Thymus (tissue), 11 donors: ENCODE data around the gene WDR37. TPM values are rescaled to one million over a fixed set of nuclear protein-coding genes. Genes with fewer than 3 reads are reported as not detected.
"Not testable (repeated sequence)": the region's sequence is repeated elsewhere in the genome, so short reads cannot be mapped to it uniquely, and the experiment has no call there.

Experiments used
- DNase-seq, 9 donors: peaks; one replicate each; pipeline ENCODE4 v3.0.0-alpha.2; 2013; ENCODE audit warnings: low spot score in 9 of 9, low read depth in 6 of 9, missing footprints in 1 of 9
- H3K27ac ChIP-seq, 2 donors: one replicate each; pipeline ENCODE4 v1.5.1; 2013; ENCODE audit warnings: control low read depth in 1 of 2, low read depth in 1 of 2, low read length in 1 of 2, mild to moderate bottlenecking in 1 of 2, moderate library complexity in 1 of 2
- H3K27me3 ChIP-seq, 2 donors: one replicate each; pipeline ENCODE4 v1.5.1; 2013; ENCODE audit warnings: low read length in 1 of 2; ENCODE audit not compliant: control insufficient read depth in 2 of 2, insufficient read depth in 1 of 2
- H3K36me3 ChIP-seq, 2 donors: one replicate each; pipeline ENCODE4 v1.5.1; 2013; ENCODE audit warnings: low read length in 1 of 2, mild to moderate bottlenecking in 1 of 2, moderate library complexity in 1 of 2; ENCODE audit not compliant: control insufficient read depth in 2 of 2, insufficient read depth in 2 of 2
- H3K4me1 ChIP-seq, 2 donors: one replicate each; pipeline ENCODE4 v1.5.1; 2013; ENCODE audit warnings: low read length in 2 of 2; ENCODE audit not compliant: control insufficient read depth in 2 of 2, insufficient read depth in 2 of 2
- H3K4me3 ChIP-seq, 2 donors: one replicate each; pipeline ENCODE4 v1.5.1; 2013; ENCODE audit warnings: low read length in 2 of 2, control low read depth in 1 of 2, mild to moderate bottlenecking in 1 of 2
- H3K9me3 ChIP-seq, 2 donors: one replicate each; pipeline ENCODE4 v1.5.1; 2013; ENCODE audit warnings: low read length in 1 of 2, mild to moderate bottlenecking in 1 of 2; ENCODE audit not compliant: control insufficient read depth in 2 of 2, insufficient read depth in 1 of 2
- WGBS: extraction: QIAGEN DNeasy Blood & Tissue Kit; methylation state at CpG from one replicate; pipeline ENCODE4 v1.1.7; 2013; 5-methylcytosine and 5-hydroxymethylcytosine counted together
- polyA plus RNA-seq: library from polyadenylated mRNA; stranded (reverse); fragments of 200-250 nt; gene quantifications from one replicate; pipeline ENCODE4 v1.2.3, GENCODE V29; 2013
- total RNA-seq: library from RNA; stranded (reverse); fragments of 120-200 nt; gene quantifications from one replicate; pipeline ENCODE4 v1.2.4, GENCODE V29; 2013
- donor health status: healthy.

WDR37 gene
- total and polyA plus RNA-seq, 2 donors: 8.5 to 14.0 TPM

DNA sequence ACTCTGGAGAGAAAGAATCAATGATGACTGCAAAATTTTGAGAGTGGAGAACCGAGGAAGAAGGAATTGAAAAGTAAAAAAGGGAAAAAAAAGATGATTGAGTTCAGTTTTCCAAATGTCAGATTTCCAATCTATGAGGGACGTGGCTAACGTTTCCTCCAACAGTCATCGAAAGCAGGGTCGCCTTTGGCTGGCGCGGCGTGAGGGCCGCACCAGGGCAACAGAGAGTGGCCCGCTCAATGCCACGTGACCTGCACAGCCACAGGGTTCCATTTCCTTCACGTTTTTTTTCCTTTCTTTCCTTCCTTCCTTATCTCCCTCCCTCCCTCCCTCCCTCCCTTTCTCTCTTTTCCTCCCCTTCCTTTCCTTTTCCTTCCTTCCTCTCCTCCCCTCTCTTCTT, 101.9 kb downstream of the WDR37 start:
- Histone ChIP-seq H3K4me1 (no peaks in the 10 kb centered on the region), H3K27me3 (no peaks in the 10 kb centered on the region), H3K36me3 (no peaks in the 10 kb centered on the region), H3K4me3 (no peak overlapping the region), H3K27ac (no peak overlapping the region), H3K9me3 (no peaks in the 10 kb centered on the region)
- WGBS: 91% methylated on average over 12 of the region's 12 CpGs
- no peak for DNase-seq

DNA sequence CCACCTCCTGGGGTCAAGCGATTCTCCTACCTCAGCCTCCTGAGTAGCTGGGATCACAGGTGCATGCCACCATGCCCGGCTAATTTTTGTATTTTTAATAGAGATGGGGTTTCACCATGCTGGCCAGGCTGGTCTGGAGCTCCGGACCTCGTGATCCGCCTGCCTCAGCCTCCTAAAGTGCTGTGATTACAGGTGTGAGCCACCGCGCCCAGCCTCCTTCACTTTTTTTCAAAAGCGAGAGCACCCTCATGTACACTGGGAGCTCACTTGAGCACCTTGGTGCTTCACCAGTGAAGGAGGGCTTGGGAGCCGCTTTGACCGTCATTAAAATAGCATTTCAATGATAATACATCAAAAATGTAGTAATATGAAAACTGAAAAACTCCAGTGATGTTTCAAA, 102.4 kb downstream of the WDR37 start:
- not testable (repeated sequence) for H3K27me3 ChIP-seq, H3K27ac ChIP-seq, H3K9me3 ChIP-seq, H3K4me1 ChIP-seq, DNase-seq, H3K4me3 ChIP-seq, H3K36me3 ChIP-seq
- WGBS: 97% methylated on average over 10 of the region's 10 CpGs

DNA sequence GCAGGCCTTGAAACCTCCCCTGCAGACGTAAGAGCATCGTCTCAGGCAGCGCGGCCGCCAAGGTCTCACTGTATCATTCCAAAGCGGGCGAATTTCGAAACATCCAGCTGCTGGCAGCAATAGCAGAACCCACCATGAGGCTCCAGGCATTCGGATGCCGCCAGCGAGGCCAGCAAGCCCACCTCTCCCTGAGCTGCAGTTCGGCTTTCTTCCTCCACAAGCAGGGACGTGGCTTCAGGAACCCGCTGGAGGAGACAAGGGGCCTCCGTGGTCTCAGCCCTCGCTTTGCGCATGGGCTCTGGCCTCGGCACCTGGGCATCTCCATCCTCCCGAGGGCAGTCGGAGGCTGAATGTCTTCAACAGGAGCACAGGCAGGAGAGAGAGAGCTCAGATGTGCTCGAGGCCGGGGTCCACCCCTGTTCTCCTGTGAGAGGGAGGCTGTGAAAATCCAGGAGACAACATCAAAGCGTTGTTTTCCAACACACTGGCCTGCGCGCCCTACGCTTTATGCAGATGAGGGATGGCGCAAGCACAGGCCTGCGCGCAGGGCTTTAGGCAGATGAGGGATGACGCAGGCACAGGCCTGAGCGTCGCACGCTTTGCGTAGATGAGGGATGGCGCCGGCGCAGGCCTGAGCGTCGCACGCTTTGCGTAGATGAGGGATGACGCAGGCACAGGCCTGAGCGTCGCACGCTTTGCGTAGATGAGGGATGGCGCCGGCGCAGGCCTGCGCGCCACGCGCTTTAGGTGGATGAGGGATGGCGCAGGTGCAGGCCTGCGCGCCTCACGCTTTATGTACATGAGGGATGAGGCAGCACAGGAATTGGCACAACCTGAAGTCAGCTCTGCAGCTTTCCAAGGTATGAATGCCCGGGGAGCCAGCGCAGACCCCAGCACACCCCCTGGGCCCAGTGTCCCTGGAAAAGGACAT, 103.2 kb downstream of the WDR37 start:
- no peak overlapping the region for H3K27ac ChIP-seq
- H3K4me3 ChIP-seq: no peak overlapping the region
- no peaks in the 10 kb centered on the region for H3K4me1 ChIP-seq
- H3K9me3 ChIP-seq: no peaks in the 10 kb centered on the region
- WGBS: 93% methylated on average over 59 of the region's 59 CpGs
- H3K27me3 ChIP-seq: no peaks in the 10 kb centered on the region
- DNase-seq: no peak
- no peaks in the 10 kb centered on the region for H3K36me3 ChIP-seq

DNA sequence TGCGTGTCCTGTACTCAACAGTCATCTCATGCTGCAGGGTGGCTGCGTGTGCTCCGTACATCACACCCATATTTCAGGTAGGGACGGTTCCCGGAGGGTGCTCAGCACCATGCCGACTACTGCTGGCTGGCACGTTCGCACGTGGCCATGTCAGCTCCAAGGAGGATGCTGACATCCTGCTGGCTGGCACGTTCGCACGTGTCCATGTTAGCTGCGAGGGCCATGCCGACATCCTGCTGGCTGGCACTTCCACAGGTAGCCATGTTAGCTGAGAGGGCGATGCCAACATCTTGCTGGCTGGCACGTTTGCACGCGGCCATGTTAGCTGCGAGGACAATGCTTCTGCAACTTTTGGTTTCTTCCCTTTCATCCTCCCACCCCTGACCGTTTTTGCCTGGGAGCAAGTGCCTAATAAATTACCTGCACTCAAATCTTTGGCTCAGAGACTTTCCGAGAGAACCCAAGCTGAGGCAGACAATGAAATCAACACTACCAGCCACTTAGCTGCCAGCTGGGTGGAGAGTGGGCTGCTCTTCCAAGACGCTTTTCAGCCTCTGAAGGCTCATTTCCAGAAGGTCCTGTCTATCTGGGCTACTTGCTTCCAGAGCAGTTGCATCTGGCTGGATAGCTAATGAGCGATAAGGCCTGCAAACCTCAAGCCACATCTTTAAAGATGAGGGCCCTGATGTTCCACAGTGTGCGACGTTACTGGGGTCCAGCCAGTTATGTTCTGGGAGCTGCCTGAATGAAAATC, 104.6 kb downstream of the WDR37 start:
- DNase-seq: no peak
- Histone ChIP-seq H3K27ac (no peak overlapping the region), H3K4me1 (no peaks in the 10 kb centered on the region), H3K27me3 (no peaks in the 10 kb centered on the region), H3K4me3 (no peak overlapping the region), H3K9me3 (no peaks in the 10 kb centered on the region), H3K36me3 (no peaks in the 10 kb centered on the region)
- 95% methylated on average over 25 of the region's 25 CpGs for WGBS

DNA sequence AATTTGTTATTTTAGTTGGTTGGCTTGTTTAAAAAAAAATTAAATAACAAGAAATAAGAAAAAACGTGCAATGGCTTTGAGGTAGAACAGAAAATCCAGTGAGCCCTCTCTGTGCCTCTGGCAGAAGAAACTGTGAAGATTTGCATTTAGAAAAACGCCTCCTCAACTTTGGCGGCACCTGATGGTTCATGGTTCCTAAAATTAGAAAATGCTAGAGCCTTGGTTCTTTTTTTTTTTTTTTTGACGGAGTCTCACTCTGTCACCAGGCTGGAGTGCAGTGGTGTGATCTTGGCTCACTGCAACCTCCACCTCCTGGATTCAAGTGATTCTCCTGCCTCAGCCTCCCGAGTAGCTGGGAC, 105.1 kb downstream of the WDR37 start:
- H3K36me3 ChIP-seq, H3K27ac ChIP-seq, H3K27me3 ChIP-seq, H3K4me1 ChIP-seq, H3K4me3 ChIP-seq, DNase-seq, H3K9me3 ChIP-seq: not testable (repeated sequence)
- 85% methylated on average over 5 of the region's 5 CpGs for whole genome bisulfite sequencing

DNA sequence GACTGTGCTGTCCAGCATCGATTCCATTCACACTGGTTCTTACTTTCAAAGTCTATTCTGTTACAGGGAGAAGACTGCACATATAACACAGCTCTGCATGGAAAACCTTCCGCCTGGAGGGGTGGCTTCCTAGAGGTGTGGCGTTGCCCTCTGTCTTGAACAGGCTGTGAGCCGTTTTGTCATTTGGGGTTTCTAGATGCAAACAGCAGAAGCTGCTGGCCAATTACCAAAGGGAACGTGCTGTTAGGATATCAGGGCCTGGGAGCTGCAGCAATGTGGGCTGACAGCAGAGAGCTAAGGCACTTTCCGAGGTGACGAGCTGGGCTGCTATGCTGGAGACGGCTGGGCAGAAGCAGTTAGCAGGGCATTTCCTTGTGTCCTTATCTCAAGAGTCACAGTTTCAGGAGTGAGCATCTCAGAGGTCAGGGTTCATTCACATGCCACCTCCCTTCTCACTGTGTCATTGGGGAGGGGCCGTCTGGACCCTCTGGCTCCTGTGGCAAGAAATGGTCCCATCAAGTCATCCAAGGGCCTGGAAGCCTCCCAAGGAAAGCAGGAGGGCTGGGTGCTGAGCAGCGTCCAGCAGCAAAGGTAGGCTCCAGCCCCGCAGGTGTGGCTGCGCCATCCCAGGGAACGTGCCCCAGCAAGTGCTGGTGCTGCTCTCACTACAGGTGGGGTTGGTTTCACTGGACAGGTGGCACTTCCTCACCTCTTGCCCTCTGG, 106.5 kb downstream of the WDR37 start:
- no peak overlapping the region for H3K4me3 ChIP-seq
- H3K27ac ChIP-seq: no peak overlapping the region
- WGBS: 83% methylated on average over 13 of the region's 13 CpGs
- H3K9me3 ChIP-seq: no peaks in the 10 kb centered on the region
- no peaks in the 10 kb centered on the region for H3K36me3 ChIP-seq
- no peaks in the 10 kb centered on the region for H3K27me3 ChIP-seq
- no peak for DNase-seq
- H3K4me1 ChIP-seq: no peaks in the 10 kb centered on the region

DNA sequence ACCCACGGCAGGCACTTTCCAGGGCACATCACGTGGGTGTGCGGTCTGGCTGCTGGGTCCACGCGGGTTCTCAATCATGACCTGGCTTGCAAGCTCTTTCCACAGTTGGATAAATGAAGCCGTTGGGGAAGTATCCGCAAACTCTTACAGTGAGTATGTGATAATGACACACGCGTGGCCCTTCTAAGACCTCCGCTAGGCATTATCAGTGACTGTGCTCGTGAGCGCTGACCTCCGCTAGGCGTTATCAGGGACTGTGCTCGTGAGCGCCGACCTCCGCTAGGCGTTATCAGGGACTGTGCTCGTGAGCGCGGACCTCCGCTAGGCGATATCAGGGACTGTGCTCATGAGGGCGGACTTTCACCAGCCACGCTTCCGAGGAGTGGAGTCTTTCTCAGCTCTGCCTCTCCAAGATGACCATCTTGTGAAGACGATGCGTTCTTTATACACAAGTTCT, 107.0 kb downstream of the WDR37 start:
- H3K4me3 ChIP-seq: no peak overlapping the region
- H3K27ac ChIP-seq: no peak overlapping the region
- 96% methylated on average over 29 of the region's 29 CpGs for WGBS
- H3K9me3 ChIP-seq: no peaks in the 10 kb centered on the region
- H3K4me1 ChIP-seq: no peaks in the 10 kb centered on the region
- no peaks in the 10 kb centered on the region for H3K36me3 ChIP-seq
- DNase-seq: no peak
- no peaks in the 10 kb centered on the region for H3K27me3 ChIP-seq

DNA sequence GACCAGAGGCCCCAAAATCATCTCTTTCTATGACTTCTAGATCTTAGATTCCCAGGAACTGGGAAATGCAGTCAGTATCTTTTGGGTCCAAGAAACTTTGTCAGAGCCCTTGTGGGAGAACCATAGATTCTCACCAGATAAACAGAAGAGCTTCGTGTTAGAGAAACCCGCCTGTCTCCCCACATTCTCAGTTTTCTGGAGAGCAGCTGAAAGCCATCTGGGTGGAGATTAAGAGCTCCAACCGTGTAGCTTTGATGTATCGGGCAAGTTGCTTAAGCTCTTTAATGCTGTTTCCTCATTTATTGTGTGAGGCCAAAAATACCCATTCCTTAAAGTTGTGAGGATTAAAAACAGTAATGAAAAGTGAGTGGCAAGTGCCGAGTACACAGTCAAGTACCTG, 107.6 kb downstream of the WDR37 start:
- no peaks in the 10 kb centered on the region for H3K36me3 ChIP-seq
- no peak overlapping the region for H3K4me3 ChIP-seq
- H3K4me1 ChIP-seq: no peaks in the 10 kb centered on the region
- H3K9me3 ChIP-seq: no peaks in the 10 kb centered on the region
- H3K27ac ChIP-seq: no peak overlapping the region
- 87% methylated on average over 5 of the region's 5 CpGs for WGBS
- no peak for DNase-seq
- H3K27me3 ChIP-seq: no peaks in the 10 kb centered on the region
